HUES48 (cell line): Measurements from ENCODE around the gene PAGR1.
"Not testable (repeated sequence)": the region's sequence is repeated elsewhere in the genome, so short reads cannot be mapped to it uniquely, and the experiment has no call there.

Experiments used
- H3K27ac ChIP-seq: one replicate; pipeline ENCODE4 v1.7.0; 2013; ENCODE audit warnings: low read depth, low read length, inconsistent platforms
- H3K27me3 ChIP-seq: 2 replicates; pipeline ENCODE4 v1.6.1; 2013; ENCODE audit warnings: mild to moderate bottlenecking, low read length; ENCODE audit not compliant: control insufficient read depth, insufficient read depth
- H3K36me3 ChIP-seq: 2 replicates; pipeline ENCODE4 v1.6.1; 2013; ENCODE audit warnings: low read length; ENCODE audit not compliant: control insufficient read depth, insufficient read depth
- H3K4me1 ChIP-seq: 2 replicates; pipeline ENCODE4 v1.6.1; 2013; ENCODE audit warnings: mild to moderate bottlenecking, low read length; ENCODE audit not compliant: control insufficient read depth, insufficient read depth
- H3K4me3 ChIP-seq: 2 replicates; pipeline ENCODE4 v1.5.1; 2013; ENCODE audit warnings: mild to moderate bottlenecking, low read depth, low read length
- H3K9ac ChIP-seq: 2 replicates; pipeline ENCODE4 v1.6.1; 2013; ENCODE audit warnings: mild to moderate bottlenecking, low read depth, low read length, moderate library complexity
- H3K9me3 ChIP-seq: 2 replicates; pipeline ENCODE4 v1.6.1; 2013; ENCODE audit warnings: low read length; ENCODE audit not compliant: control insufficient read depth, insufficient read depth

PAGR1 gene

DNA sequence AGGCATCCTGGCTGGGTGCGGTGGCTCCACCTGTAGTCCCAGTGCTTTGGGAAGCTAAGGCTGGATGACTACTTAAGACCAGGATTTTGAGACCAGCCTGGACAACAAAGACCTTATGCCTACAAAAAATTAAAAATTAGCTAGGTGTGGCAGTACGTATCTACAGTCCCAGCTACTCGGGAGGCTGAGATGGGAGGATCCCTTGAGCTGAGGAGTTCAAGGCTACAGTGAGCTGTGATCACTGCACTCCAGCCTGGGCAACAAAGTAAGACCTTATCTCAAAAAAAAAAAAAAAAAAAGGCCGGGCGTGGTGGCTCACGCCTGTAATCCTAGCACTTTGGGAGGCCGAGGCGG lies 10.4 kb downstream of the PAGR1 start:
- Histone ChIP-seq H3K27me3 (no peaks in the 10 kb centered on the region), H3K4me1 (peaks cover 8% of the 10 kb centered on the region), H3K36me3 (no peaks in the 10 kb centered on the region), H3K9me3 (no peaks in the 10 kb centered on the region), H3K27ac (no peak overlapping the region), H3K9ac (0 out of 2 replicates have a peak overlapping the region, but pooled peaks have one; percentile 40), H3K4me3 (no peak overlapping the region)

DNA sequence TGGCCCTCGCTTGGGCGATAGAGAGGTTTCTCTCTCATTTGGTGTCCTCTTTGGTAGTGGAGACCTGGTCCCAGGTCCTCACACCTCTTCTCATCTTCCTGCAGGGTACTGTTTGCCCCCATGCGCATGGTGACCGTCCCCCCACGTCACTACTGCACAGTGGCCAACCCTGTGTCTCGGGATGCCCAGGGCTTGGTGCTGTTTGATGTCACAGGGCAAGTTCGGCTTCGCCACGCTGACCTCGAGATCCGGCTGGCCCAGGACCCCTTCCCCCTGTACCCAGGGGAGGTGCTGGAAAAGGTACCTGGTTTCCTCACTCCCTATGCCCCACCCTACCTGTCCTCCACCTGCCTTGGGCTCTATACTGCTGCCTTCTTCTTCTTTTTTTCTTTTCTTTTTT lies 14.8 kb downstream of the PAGR1 start:
- Histone ChIP-seq H3K9ac (no peak overlapping the region), H3K9me3 (no peaks in the 10 kb centered on the region), H3K4me3 (no peak overlapping the region), H3K36me3 (no peaks in the 10 kb centered on the region), H3K27ac (no peak overlapping the region), H3K27me3 (no peaks in the 10 kb centered on the region), H3K4me1 (no peaks in the 10 kb centered on the region)

DNA sequence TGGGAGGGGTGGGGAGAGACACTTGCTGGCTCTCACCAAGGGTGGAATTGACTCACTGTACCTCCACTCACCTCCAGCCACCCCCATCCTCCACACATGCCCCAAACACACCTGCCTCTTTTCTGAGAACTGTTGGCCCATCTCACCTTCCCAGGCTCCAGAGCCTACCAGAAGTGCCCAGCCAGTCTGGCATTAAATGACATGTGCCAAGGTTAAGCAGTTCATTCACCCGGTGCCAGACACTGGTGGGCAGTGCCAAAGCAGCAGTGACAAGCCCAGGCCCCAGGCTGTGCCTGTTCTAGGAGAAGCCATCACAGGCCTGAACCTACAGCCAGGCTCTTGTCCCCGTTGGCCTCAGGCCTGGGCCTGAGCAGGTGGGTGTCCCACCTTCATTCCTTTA lies 15.5 kb downstream of the PAGR1 start:
- no peaks in the 10 kb centered on the region for H3K36me3 ChIP-seq

DNA sequence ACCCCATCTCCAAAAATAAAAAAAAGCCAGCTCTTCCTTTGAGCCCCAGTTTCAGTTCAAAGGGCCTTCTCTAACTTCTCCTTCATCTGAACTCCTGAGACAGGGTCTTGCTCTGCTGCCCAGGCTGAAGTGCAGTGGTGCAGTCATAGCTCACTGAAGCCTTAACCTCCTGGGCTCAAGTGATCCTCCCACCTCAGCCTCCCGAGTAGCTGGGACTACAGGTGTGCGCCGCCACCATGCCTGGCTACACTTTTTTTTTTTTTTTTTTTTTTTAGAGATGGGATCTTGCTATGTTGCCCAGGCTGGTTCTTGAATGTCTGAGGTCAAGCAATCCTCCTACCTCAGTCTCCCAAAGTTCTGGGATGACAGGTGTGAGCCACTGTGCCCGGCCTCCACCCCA lies 17.3 kb downstream of the PAGR1 start:
- not testable (repeated sequence) for H3K4me3 ChIP-seq, H3K4me1 ChIP-seq, H3K27me3 ChIP-seq, H3K9me3 ChIP-seq, H3K27ac ChIP-seq, H3K9ac ChIP-seq, H3K36me3 ChIP-seq

More for the DNA sequence above, 15.5 kb downstream of the PAGR1 start:
- H3K27ac ChIP-seq = no peak overlapping the region
- H3K4me3 ChIP-seq = no peak overlapping the region
- no peaks in the 10 kb centered on the region for H3K9me3 ChIP-seq
- H3K27me3 ChIP-seq = no peaks in the 10 kb centered on the region
- H3K9ac ChIP-seq = no peak overlapping the region
- H3K4me1 ChIP-seq = no peaks in the 10 kb centered on the region

DNA sequence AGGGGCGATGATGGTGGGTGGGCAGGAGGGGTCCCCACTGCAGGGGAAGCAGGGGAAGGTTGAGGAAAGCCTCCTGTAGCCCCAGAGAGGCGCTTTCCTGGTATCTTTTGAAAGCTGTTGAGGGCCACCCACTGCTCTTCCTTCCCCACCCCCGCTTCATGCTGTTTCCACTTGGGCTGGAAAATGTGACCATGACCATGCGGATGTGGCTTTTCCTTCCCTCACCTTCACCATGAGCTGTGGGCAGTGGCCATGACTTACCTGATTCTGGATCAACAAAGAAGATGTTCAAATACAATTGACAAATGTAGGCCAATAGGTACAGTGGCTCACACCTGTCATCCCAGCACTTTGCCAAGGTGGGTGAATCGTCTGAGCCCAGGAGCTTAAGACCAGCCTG lies 18.1 kb downstream of the PAGR1 start:
- H3K36me3 ChIP-seq = no peaks in the 10 kb centered on the region
- no peak overlapping the region for H3K9ac ChIP-seq
- no peaks in the 10 kb centered on the region for H3K27me3 ChIP-seq
- H3K4me1 ChIP-seq = no peaks in the 10 kb centered on the region
- H3K4me3 ChIP-seq = no peak overlapping the region
- H3K9me3 ChIP-seq = no peaks in the 10 kb centered on the region
- no peak overlapping the region for H3K27ac ChIP-seq

DNA sequence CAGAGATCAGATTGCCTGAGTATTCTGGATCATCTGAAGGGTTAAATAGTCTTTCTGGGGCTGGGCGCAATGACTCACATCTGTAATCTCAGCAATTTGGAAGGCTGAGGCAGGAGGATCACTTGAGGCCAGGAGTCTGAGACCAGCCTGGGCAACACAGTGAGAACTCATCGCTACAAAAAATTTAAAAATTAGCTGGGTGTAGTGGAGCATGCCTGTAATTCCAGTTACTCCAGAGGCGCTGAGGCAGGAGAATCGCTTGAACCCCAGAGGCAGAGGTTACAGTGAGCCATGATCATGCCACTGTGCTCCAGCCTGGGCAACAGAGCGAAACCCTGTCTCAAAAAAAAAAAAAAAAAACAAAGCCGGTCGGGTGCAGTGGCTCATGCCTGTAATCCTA lies 20.0 kb downstream of the PAGR1 start:
- Histone ChIP-seq H3K4me3 (no peak overlapping the region), H3K4me1 (no peaks in the 10 kb centered on the region), H3K9me3 (no peaks in the 10 kb centered on the region), H3K9ac (no peak overlapping the region), H3K36me3 (no peaks in the 10 kb centered on the region), H3K27ac (no peak overlapping the region), H3K27me3 (no peaks in the 10 kb centered on the region)

DNA sequence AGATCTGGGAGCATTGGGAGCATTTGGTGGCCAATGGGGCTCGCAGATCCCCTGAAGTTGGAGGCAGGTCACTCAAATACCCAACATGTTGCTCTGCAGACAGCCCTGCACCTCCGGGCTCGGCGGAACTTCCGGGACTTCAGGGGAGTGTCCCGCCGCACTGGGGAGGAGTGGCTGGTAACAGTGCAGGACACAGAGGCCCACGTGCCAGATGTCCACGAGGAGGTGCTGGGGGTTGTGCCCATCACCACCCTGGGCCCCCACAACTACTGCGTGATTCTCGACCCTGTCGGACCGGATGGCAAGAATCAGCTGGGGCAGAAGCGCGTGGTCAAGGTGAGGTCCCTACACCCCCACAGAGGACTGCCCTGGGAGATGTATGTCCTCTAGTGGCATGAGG lies 20.7 kb downstream of the PAGR1 start:
- H3K9me3 ChIP-seq = no peaks in the 10 kb centered on the region
- H3K9ac ChIP-seq = no peak overlapping the region
- no peak overlapping the region for H3K4me3 ChIP-seq
- no peaks in the 10 kb centered on the region for H3K4me1 ChIP-seq
- H3K36me3 ChIP-seq = no peaks in the 10 kb centered on the region
- H3K27ac ChIP-seq = no peak overlapping the region
- no peaks in the 10 kb centered on the region for H3K27me3 ChIP-seq

DNA sequence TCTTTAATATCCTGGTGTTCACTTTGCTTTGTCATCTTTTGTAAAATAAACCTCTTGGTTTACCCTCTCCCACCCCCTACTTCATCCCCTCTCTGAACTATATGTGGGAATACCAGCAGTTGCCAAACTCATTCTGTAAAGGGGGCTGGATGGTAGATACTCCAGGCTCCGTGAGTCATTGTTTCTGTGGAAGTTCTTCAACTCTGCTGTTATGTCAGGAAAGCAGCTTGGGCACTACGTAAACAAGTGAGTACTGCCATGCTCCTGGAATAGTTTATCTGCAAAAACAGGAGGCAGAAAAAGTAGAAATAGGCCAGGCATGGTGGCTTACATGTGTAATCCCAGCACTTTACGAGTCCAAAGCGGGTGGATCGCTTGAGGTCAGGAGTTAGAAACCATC lies 21.9 kb downstream of the PAGR1 start:
- no peak overlapping the region for H3K4me3 ChIP-seq
- H3K9ac ChIP-seq = no peak overlapping the region
- no peaks in the 10 kb centered on the region for H3K27me3 ChIP-seq
- no peaks in the 10 kb centered on the region for H3K9me3 ChIP-seq
- no peak overlapping the region for H3K27ac ChIP-seq
- H3K4me1 ChIP-seq = no peaks in the 10 kb centered on the region
- no peaks in the 10 kb centered on the region for H3K36me3 ChIP-seq

DNA sequence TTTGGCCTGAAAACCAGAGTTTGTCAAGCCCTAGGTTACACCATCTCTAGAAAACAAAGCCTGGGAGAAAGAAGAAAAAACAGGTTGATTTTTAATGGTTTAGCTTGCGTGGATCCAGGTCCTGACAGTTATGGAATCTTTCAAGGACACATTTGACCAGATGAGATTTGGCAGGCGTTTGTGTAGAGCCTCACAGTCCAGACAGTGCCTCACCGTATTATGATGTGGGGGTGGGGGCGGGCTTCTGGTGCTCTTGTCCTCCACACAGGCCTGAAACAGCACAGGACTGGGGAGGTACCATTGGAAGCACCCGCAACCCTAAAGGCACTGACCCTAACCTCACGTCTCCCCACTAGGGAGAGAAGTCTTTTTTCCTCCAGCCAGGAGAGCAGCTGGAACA lies 23.9 kb downstream of the PAGR1 start:
- H3K27me3 ChIP-seq = no peaks in the 10 kb centered on the region
- no peak overlapping the region for H3K9ac ChIP-seq
- no peaks in the 10 kb centered on the region for H3K9me3 ChIP-seq
- no peaks in the 10 kb centered on the region for H3K36me3 ChIP-seq
- no peak overlapping the region for H3K4me3 ChIP-seq
- H3K27ac ChIP-seq = no peak overlapping the region
- no peaks in the 10 kb centered on the region for H3K4me1 ChIP-seq

DNA sequence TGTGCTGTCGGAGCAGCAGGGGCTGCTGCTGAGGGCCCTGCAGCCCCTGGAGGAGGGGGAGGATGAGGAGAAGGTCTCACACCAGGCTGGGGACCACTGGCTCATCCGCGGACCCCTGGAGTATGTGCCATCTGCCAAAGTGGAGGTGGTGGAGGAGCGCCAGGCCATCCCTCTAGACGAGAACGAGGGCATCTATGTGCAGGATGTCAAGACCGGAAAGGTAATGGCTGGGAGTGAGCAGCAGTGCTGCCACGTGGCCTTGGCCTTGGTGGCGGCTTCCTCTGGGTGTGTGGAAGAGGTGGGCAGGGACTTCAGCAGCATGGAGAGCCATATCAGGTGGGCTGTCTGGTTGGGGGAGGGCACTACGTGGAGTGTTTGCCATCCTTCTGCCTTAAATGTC lies 24.3 kb downstream of the PAGR1 start:
- H3K4me1 ChIP-seq = no peaks in the 10 kb centered on the region
- H3K4me3 ChIP-seq = no peak overlapping the region
- H3K9ac ChIP-seq = no peak overlapping the region
- no peaks in the 10 kb centered on the region for H3K36me3 ChIP-seq
- H3K27me3 ChIP-seq = no peaks in the 10 kb centered on the region
- H3K27ac ChIP-seq = no peak overlapping the region
- H3K9me3 ChIP-seq = no peaks in the 10 kb centered on the region

DNA sequence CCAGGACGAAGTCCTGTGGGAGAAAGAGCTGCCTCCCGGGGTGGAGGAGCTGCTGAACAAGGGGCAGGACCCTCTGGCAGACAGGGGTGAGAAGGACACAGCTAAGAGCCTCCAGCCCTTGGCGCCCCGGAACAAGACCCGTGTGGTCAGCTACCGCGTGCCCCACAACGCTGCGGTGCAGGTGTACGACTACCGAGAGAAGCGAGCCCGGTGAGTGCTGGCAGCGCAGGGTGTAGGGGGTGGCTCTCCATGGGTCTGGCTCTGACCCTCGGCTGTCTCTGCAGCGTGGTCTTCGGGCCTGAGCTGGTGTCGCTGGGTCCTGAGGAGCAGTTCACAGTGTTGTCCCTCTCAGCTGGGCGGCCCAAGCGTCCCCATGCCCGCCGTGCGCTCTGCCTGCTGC lies 25.7 kb downstream of the PAGR1 start:
- H3K27ac ChIP-seq = no peak overlapping the region
- no peaks in the 10 kb centered on the region for H3K9me3 ChIP-seq
- H3K36me3 ChIP-seq = no peaks in the 10 kb centered on the region
- H3K9ac ChIP-seq = no peak overlapping the region
- no peaks in the 10 kb centered on the region for H3K4me1 ChIP-seq
- no peak overlapping the region for H3K4me3 ChIP-seq
- H3K27me3 ChIP-seq = no peaks in the 10 kb centered on the region

DNA sequence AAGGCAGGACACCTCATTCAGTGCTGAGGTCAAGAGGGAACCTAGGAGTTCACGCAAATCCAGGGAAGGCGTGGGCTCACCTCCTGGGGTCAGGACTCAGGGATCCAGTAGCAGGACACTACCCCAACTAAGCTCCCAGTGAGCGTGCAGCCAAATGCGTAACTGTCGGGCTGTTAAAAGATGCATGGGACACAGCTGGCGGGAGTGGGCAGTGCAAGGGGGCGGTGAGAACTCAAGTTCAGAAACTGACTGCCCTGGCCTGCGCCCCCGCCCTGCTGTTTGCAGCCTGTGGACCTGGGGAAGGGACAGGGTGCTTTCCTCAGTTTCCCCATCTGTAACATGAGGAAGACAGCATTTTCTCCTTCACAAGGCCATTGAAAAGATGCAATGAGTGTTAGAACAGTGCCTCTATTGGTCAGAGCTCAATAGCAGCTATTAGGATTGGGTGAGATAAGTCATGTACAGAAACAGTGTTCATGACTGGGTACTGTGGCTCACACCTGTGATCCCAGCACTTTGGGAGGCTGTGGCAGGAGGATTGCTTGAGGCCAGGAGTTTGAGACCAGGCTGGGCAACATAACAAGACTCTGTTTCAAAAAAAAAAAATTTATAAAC lies 26.9 kb downstream of the PAGR1 start:
- H3K27me3 ChIP-seq = no peaks in the 10 kb centered on the region

More for the DNA sequence above, 26.9 kb downstream of the PAGR1 start:
- Histone ChIP-seq H3K9ac (no peak overlapping the region), H3K4me3 (no peak overlapping the region), H3K9me3 (no peaks in the 10 kb centered on the region), H3K27ac (no peak overlapping the region), H3K36me3 (no peaks in the 10 kb centered on the region), H3K4me1 (no peaks in the 10 kb centered on the region)
